ENCODE data around the gene MCOLN1.

Gene MCOLN1

GRCh38 chr19:7505288-7505681 lies 17.1 kb upstream of the MCOLN1 start:
- H3K9ac ChIP-seq (ENCODE audit: low read depth, low read length): no peak overlapping the region
- 86% methylated on average over 19 of the region's 19 CpGs for WGBS
- H3K4me1 ChIP-seq (ENCODE audit: insufficient read depth, low read length): peaks cover 4% of the 10 kb centered on the region; the same call in 1 of the 2 replicates
- no peaks in the 10 kb centered on the region for H3K9me3 ChIP-seq (ENCODE audit: insufficient read depth, low read depth, low read length)
- H3K27ac ChIP-seq (ENCODE audit: low read depth, low read length): no peak overlapping the region
- peak overlapping the region; percentile 48 for H3K4me3 ChIP-seq (ENCODE audit: low read length)
- peaks cover 20% of the 10 kb centered on the region for H3K27me3 ChIP-seq (ENCODE audit: insufficient read depth, low read length)
- no peaks in the 10 kb centered on the region for H3K36me3 ChIP-seq (ENCODE audit: insufficient read depth, low read length)

GRCh38 chr19:7505682-7506384 lies 16.6 kb upstream of the MCOLN1 start:
- no peak overlapping the region; the same call in 1 of the 2 replicates for H3K9ac ChIP-seq (ENCODE audit: low read depth, low read length)

DNA sequence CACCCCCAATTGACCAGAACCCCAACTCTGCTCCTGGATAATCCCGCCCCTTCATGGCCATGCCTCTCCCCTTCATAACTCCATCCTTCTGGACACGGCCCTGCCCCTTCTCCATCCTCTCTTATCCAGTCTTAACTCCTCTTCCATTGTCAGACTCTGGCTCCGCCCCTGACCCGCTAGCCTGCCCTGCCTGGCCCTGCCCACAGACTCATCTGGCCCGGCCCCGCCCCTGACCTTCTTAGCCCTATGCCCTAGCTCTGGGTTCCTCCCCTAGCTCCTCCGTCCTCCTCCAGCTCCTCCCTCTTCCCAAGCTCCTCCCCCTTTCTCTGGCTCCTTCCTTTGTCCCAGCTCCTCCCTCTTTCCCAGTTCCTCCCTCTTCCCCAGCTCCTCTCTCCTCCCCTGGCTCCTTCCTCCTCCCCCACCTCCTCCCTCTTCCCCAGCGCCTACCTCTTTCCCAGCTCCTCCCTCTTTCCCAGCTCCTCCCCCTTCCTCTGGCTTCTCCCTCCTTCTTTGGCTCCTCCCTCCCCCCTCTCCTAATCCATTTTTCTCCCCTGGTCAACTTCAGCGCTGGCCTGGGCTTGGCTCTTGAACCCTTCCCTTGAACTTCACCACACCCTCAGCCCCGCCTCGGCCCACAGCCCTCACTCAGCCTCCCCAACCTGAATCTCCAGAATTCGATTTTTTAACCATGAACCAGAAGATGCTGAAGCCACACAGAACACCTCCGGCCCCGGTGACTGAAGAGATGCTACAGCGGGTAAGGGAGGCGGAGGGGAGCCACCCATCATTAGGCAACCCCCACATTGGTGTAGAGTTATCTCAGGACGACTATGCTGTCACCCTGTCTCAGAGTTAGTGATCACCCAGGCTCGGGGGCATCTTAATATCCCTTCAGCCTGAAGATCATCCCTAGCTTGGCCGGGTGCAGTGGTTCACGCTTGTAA lies 15.8 kb upstream of the MCOLN1 start:
- no peak overlapping the region for H3K9ac ChIP-seq (ENCODE audit: low read depth, low read length)
- peak overlapping the region; percentile 49 for H3K4me3 ChIP-seq (ENCODE audit: low read length)
- no peaks in the 10 kb centered on the region for H3K9me3 ChIP-seq (ENCODE audit: insufficient read depth, low read depth, low read length)
- H3K36me3 ChIP-seq (ENCODE audit: insufficient read depth, low read length): no peaks in the 10 kb centered on the region
- WGBS: 48% methylated on average over 20 of the region's 20 CpGs
- peaks cover 7% of the 10 kb centered on the region for H3K27me3 ChIP-seq (ENCODE audit: insufficient read depth, low read length)
- no peak overlapping the region for H3K27ac ChIP-seq (ENCODE audit: low read depth, low read length)
- peaks cover 4% of the 10 kb centered on the region; the same call in 1 of the 2 replicates for H3K4me1 ChIP-seq (ENCODE audit: insufficient read depth, low read length)

More at GRCh38 chr19:7505682-7506384, 16.6 kb upstream of the MCOLN1 start:
- Histone ChIP-seq H3K9me3 (ENCODE audit: insufficient read depth, low read depth, low read length) (no peaks in the 10 kb centered on the region), H3K36me3 (ENCODE audit: insufficient read depth, low read length) (no peaks in the 10 kb centered on the region), H3K4me3 (ENCODE audit: low read length) (peak overlapping the region; percentile 49), H3K27ac (ENCODE audit: low read depth, low read length) (no peak overlapping the region), H3K27me3 (ENCODE audit: insufficient read depth, low read length) (peaks cover 15% of the 10 kb centered on the region), H3K4me1 (ENCODE audit: insufficient read depth, low read length) (peaks cover 4% of the 10 kb centered on the region; the same call in 1 of the 2 replicates)
- WGBS: 6% methylated on average over 29 of the region's 33 CpGs

DNA sequence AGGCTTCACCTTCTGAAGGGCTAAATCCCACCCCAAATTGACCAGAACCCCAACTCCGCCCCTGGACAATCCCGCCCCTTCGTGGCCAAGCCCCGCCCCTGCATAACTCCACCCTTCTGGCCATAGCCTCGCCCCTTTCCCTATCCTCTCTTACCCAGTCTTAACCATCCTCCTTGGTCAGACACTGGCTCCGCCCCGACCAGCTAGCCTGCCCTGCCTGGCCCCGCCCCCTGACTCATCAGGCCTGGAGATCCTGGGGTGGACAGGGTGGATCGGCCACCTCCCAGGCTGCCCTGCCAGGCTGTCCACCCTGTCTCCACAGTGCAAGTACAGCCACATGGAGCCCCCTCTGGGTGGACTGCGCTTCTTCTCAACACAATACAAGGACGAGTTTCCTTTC lies 14.5 kb upstream of the MCOLN1 start:
- 55% methylated on average over 11 of the region's 11 CpGs for WGBS
- no peak overlapping the region for H3K27ac ChIP-seq (ENCODE audit: low read depth, low read length)
- H3K4me1 ChIP-seq (ENCODE audit: insufficient read depth, low read length): peaks cover 4% of the 10 kb centered on the region; the same call in 1 of the 2 replicates

GRCh38 chr19:7509625-7510024 lies 12.8 kb upstream of the MCOLN1 start:
- 29% methylated on average over 3 of the region's 3 CpGs for WGBS
- Histone ChIP-seq H3K4me1 (ENCODE audit: insufficient read depth, low read length) (peaks cover 4% of the 10 kb centered on the region; the same call in 1 of the 2 replicates), H3K27me3 (ENCODE audit: insufficient read depth, low read length) (no peaks in the 10 kb centered on the region; the same call in 1 of the 2 replicates), H3K9me3 (ENCODE audit: insufficient read depth, low read depth, low read length) (no peaks in the 10 kb centered on the region), H3K9ac (ENCODE audit: low read depth, low read length) (no peak overlapping the region), H3K27ac (ENCODE audit: low read depth, low read length) (no peak overlapping the region), H3K4me3 (ENCODE audit: low read length) (no peak overlapping the region), H3K36me3 (ENCODE audit: insufficient read depth, low read length) (no peaks in the 10 kb centered on the region)

More for the DNA sequence above, 14.5 kb upstream of the MCOLN1 start:
- no peaks in the 10 kb centered on the region; the same call in 1 of the 2 replicates for H3K27me3 ChIP-seq (ENCODE audit: insufficient read depth, low read length)
- H3K4me3 ChIP-seq (ENCODE audit: low read length): no peak overlapping the region
- no peak overlapping the region for H3K9ac ChIP-seq (ENCODE audit: low read depth, low read length)
- no peaks in the 10 kb centered on the region for H3K9me3 ChIP-seq (ENCODE audit: insufficient read depth, low read depth, low read length)
- H3K36me3 ChIP-seq (ENCODE audit: insufficient read depth, low read length): no peaks in the 10 kb centered on the region

DNA sequence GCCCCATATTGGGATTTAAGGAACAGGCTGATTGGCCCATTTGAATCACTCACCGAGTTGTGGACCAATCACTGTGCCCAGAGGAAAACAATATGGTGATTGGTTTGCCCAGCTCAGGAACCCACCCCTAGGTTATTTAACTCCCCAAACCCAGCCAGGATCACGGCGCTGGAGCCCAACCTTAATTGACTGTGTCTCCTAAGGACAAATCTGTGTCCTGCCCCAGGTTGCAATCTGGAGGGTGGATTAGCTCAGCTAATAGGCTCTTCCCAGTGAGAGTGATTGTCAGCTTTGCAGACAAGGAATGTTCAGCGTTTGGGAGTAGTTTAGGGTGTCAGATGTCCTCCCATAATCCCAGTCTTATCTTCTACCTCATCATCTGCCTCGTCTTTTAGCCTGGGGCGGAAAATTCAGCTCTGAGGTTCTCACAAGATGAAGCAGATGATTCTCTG lies 10.0 kb upstream of the MCOLN1 start:
- 80% methylated on average over 6 of the region's 6 CpGs for WGBS
- no peak overlapping the region for H3K4me3 ChIP-seq (ENCODE audit: low read length)
- H3K9me3 ChIP-seq (ENCODE audit: insufficient read depth, low read depth, low read length): no peaks in the 10 kb centered on the region
- H3K9ac ChIP-seq (ENCODE audit: low read depth, low read length): no peak overlapping the region
- H3K27me3 ChIP-seq (ENCODE audit: insufficient read depth, low read length): no peaks in the 10 kb centered on the region
- peaks cover 7% of the 10 kb centered on the region for H3K4me1 ChIP-seq (ENCODE audit: insufficient read depth, low read length)
- no peaks in the 10 kb centered on the region for H3K36me3 ChIP-seq (ENCODE audit: insufficient read depth, low read length)
- H3K27ac ChIP-seq (ENCODE audit: low read depth, low read length): no peak overlapping the region

DNA sequence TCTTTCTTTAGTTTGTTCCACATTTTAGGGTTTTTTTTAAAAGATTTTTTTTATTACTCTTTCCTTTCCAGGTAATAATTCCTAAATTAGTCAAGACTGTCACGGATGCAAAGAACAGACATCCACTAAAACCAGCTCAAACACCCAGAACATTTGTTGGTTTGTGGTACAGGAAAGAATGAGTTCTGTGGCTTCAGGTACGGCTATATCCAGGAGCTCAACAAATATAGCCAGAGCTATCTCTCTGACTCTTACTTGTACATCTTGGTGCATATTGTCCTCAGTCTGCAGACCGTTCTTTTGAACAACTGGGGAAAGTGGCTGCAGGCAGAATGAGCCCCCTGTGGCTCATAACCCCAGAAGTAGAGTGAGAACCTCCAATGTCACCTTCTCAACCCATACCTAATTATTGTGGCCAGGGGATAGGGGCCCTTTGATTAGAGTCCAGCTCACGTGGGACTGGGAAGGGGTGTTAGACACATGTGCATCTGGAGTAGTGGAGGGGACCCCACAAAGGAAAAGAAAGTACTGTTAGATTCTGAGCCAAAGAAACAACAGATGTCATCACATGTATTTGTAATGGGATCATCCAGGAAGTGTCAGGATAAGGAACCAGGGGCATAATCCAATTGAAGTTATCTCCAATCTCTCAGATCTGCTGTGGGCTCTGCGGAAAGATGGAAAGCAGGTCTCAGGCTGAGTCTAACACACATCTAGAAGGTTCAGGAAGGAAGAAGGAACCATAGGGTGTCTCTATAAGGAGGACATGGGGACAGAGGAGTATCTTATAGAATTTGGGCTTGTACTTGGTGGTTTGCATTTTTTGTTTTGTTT lies 8.4 kb upstream of the MCOLN1 start:
- Histone ChIP-seq H3K9ac (ENCODE audit: low read depth, low read length) (no peak overlapping the region), H3K36me3 (ENCODE audit: insufficient read depth, low read length) (0 out of 2 replicates have a peak, but pooled peaks cover under 1% of the 10 kb centered on the region), H3K4me1 (ENCODE audit: insufficient read depth, low read length) (peaks cover 7% of the 10 kb centered on the region), H3K27ac (ENCODE audit: low read depth, low read length) (no peak overlapping the region), H3K9me3 (ENCODE audit: insufficient read depth, low read depth, low read length) (no peaks in the 10 kb centered on the region), H3K4me3 (ENCODE audit: low read length) (no peak overlapping the region), H3K27me3 (ENCODE audit: insufficient read depth, low read length) (no peaks in the 10 kb centered on the region)
- 89% methylated on average over 4 of the region's 5 CpGs for WGBS

- H3K9ac ChIP-seq (ENCODE audit: low read depth, low read length): peak overlapping the region; percentile 68
- peaks cover 7% of the 10 kb centered on the region for H3K4me1 ChIP-seq (ENCODE audit: insufficient read depth, low read length)
- no peaks in the 10 kb centered on the region for H3K27me3 ChIP-seq (ENCODE audit: insufficient read depth, low read length)
- peak overlapping the region; percentile 44 for H3K4me3 ChIP-seq (ENCODE audit: low read length)
- peak overlapping the region; percentile 33; the same call in 1 of the 2 replicates for H3K27ac ChIP-seq (ENCODE audit: low read depth, low read length)
- H3K36me3 ChIP-seq (ENCODE audit: insufficient read depth, low read length): 0 out of 2 replicates have a peak, but pooled peaks cover 9% of the 10 kb centered on the region
- H3K9me3 ChIP-seq (ENCODE audit: insufficient read depth, low read depth, low read length): no peaks in the 10 kb centered on the region
- WGBS: 93% methylated on average over 13 of the region's 13 CpGs
These were observed 7.2 kb upstream of the MCOLN1 start for GRCh38 chr19:7515110-7515644.

- 0 out of 2 replicates have a peak, but pooled peaks cover 9% of the 10 kb centered on the region for H3K36me3 ChIP-seq (ENCODE audit: insufficient read depth, low read length)
- H3K27me3 ChIP-seq (ENCODE audit: insufficient read depth, low read length): no peaks in the 10 kb centered on the region
- H3K4me3 ChIP-seq (ENCODE audit: low read length): peak within 1 kb of the TSS; percentile 86
- H3K9ac ChIP-seq (ENCODE audit: low read depth, low read length): peak within 1 kb of the TSS; percentile 92
- 2% methylated on average over 33 of the region's 33 CpGs for WGBS
- no peaks in the 10 kb centered on the region for H3K9me3 ChIP-seq (ENCODE audit: insufficient read depth, low read depth, low read length)
- peak within 1 kb of the TSS; percentile 49; the same call in 1 of the 2 replicates for H3K27ac ChIP-seq (ENCODE audit: low read depth, low read length)
- H3K4me1 ChIP-seq (ENCODE audit: insufficient read depth, low read length): peaks cover 7% of the 10 kb centered on the region
These were observed 6.7 kb upstream of the MCOLN1 start, which contains the start of gene ZNF358 for GRCh38 chr19:7515645-7516151. Gene ZNF358, plus strand, starts transcription at chr19:7516103. Its CDS starts 3,140 bp downstream, at chr19:7519243.

- peak overlapping the region; percentile 49; the same call in 1 of the 2 replicates for H3K27ac ChIP-seq (ENCODE audit: low read depth, low read length)
- H3K4me3 ChIP-seq (ENCODE audit: low read length): peak overlapping the region; percentile 86
- WGBS: 2% methylated on average over 25 of the region's 28 CpGs
These were observed 6.1 kb upstream of the MCOLN1 start for GRCh38 chr19:7516333-7516732.

More at GRCh38 chr19:7516333-7516732, 6.1 kb upstream of the MCOLN1 start:
- Histone ChIP-seq H3K9ac (ENCODE audit: low read depth, low read length) (peak overlapping the region; percentile 92), H3K4me1 (ENCODE audit: insufficient read depth, low read length) (peaks cover 7% of the 10 kb centered on the region), H3K27me3 (ENCODE audit: insufficient read depth, low read length) (no peaks in the 10 kb centered on the region), H3K9me3 (ENCODE audit: insufficient read depth, low read depth, low read length) (no peaks in the 10 kb centered on the region), H3K36me3 (ENCODE audit: insufficient read depth, low read length) (0 out of 2 replicates have a peak, but pooled peaks cover 9% of the 10 kb centered on the region)
